Esophagus squamous epithelium (tissue), 4 donors: ENCODE measurements around the gene GTF2IRD2.
"Not testable (repeated sequence)": the region's sequence is repeated elsewhere in the genome, so short reads cannot be mapped to it uniquely, and the experiment has no call there.

Source experiments
- CTCF ChIP-seq, 6 experiments: fragments of 450-650 bp in 4 of 6; fragments of 200-600 bp in 2 of 6; sonication (generic) in 2 of 6; IDR thresholded peaks; one replicate each; pipeline ENCODE4 v1.5.1; 2016 to 2019; ENCODE audit warnings: antibody characterized with exemption in 6 of 6, mild to moderate bottlenecking in 4 of 6, moderate library complexity in 4 of 6
- POLR2A ChIP-seq, 4 donors: fragments of 450-650 bp; IDR thresholded peaks; one replicate each; pipeline ENCODE4 v1.6.1; 2017; ENCODE audit warnings: antibody characterized with exemption in 4 of 4, mild to moderate bottlenecking in 4 of 4, moderate library complexity in 3 of 4

- TF ChIP-seq POLR2A, CTCF (IDR thresholded peaks at IDR 0.05): not testable (repeated sequence)
These were observed 21.4 kb downstream of the GTF2IRD2 start for GRCh38 chr7:74829959-74830358.
